Measurements from ENCODE around the gene SETD3. TPM values are rescaled to one million over a fixed set of nuclear protein-coding genes. Genes with fewer than 3 reads are reported as not detected.
"Not testable (repeated sequence)": the region's sequence is repeated elsewhere in the genome, so short reads cannot be mapped to it uniquely, and the experiment has no call there.

SETD3 gene
- total RNA-seq, 1 experiment from 2014 or later, result 36.6 TPM

GRCh38 chr14:99363051-99363450, 117.6 kb downstream of the SETD3 start:
- DNase-seq (ENCODE audit: low read depth), result no peak

DNA sequence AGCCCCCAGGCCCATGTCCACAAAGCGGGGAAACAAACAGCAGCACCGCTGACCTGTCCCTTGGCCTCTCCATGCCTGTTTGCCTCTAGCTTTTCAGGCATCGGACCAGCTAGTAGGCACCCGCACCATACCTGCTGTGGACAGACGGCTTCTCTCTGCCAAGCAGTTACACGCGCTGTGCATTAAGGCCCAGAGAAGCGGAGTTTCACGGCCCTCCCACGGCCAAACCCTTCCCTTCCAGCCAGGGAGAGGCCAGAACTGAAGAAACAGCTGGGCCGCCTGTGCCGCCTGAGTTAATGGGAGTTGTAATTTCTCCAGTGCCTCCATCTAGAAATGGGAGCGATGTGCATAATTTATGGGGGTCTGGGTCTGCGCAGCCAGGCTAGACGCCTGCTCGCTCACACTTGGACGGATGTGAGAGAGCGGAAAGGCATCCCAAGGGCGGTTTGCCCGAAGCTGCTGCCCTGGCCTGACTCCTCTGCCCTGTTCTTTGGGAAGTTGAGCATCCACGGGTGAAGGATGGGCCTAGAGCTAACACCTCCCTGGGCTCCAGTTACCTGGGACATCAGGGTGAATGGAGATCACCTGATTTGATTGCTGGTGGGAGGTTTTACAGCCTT, 119.0 kb downstream of the SETD3 start:
- DNase-seq (ENCODE audit: low read depth), result no peak

- peak; percentile 78 for DNase-seq (ENCODE audit: low read depth)
Observed at GRCh38 chr14:99360774-99361595, 119.7 kb downstream of the SETD3 start.

- no peak for DNase-seq (ENCODE audit: low read depth)
Observed at GRCh38 chr14:99359906-99360305, 120.8 kb downstream of the SETD3 start.

GRCh38 chr14:99357916-99358390, 122.7 kb downstream of the SETD3 start:
- DNase-seq (ENCODE audit: low read depth), result no peak

- DNase-seq (ENCODE audit: low read depth), result no peak
Observed at GRCh38 chr14:99357151-99357915, 123.3 kb downstream of the SETD3 start.

DNA sequence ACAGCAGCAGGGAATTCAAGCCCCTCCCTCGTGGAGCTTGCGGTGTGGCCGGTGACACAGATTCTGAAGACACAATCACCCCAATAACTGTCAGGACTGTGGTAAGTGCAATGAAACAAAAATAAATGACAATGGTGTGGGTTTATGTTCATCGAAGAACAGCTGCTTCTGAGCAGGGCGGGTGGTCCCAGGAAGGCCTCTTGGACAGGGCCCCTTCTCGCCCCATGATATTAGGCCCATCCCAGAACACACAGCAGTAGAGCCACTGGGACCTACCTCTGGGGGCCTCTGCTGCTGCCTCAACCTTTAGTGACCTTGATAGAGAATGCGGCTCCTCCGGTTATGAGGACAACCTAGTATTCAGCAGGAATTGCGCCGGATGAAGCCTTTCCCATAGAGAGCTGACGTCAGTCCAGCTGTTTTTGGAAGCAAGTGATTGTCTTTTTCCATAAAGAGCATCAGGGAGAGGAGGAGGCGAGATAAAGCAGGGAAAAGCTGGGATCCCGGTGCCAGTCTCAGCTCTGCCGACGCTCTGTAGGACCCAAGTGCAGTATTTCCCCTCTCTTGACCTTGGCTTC, 124.5 kb downstream of the SETD3 start:
- no peak for DNase-seq (ENCODE audit: low read depth)

GRCh38 chr14:99354166-99354875, 126.3 kb downstream of the SETD3 start:
- DNase-seq (ENCODE audit: low read depth), result no peak

DNA sequence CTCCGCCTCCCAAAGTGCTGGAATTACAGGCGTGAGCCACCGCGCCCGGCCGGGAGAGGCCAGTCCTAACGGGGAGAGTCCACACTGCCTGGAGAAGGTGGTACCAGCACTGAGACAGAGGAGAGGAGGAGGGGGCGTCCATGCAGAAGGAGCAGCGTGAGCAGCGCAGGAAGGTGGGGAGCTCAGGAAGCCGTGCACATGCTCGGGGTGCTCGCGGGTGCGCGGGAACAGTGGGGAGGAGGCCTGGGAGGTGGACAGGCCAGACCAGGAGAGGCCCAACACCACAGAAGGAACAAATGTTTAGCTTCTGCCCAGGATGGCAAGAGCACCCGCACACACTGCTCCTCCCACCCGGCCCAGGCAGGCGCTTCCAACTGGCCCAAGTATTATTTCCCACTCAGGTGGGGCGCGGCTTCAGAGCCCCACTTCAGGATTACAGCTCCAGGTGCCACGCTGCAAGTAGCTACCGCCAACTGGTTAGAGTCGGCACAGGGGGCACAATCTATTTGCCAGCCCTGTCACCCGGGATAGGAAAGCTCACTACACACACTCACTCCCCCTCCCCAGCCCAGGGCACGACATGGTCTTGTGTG, 127.9 kb downstream of the SETD3 start:
- no peak for DNase-seq (ENCODE audit: low read depth)

- DNase-seq (ENCODE audit: low read depth), result no peak
Observed at GRCh38 chr14:99351166-99352007, 129.3 kb downstream of the SETD3 start.

GRCh38 chr14:99350751-99351150, 129.9 kb downstream of the SETD3 start:
- DNase-seq (ENCODE audit: low read depth), result no peak

DNA sequence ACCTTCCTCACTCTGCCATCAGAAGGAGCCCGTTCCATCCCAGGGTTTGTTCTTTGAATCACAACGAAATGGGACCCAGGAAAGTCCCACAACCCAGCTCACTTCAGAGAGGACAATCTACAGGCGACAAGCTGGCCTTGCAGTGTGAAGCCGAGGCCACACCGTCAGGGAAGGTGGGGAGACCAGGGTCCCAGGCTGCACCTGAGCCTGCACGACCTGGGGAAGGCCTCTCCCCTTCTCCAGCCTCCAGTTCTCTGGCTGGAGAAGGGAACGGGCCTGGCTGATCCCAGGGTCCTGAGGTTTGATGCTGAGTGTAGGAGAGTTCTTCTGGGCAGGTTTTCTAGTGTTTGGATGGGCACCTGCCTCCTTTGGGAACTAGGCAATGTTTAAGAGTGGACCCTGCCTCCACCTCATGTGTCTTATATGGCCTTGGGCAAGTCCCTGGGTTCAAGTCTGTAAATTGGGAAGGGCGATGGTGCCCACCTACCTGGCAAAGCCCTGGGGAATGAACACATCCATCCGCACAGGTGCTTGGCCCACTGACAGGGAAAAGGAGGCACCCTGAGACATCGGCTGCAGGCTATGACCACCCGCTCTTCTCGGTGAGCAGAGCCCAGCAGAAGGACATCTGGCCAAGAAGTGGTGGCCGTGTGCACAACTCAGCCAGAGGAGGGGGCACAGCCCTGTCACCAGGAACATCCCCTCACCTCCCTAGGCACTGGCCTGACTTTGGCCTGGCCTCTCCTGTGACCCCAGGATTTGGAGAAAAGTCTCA, 130.8 kb downstream of the SETD3 start:
- DNase-seq (ENCODE audit: low read depth), result no peak

GRCh38 chr14:99348816-99349614, 131.6 kb downstream of the SETD3 start:
- no peak for DNase-seq (ENCODE audit: low read depth)

- not testable (repeated sequence) for DNase-seq (ENCODE audit: low read depth)
Observed at GRCh38 chr14:99348231-99348630, 132.4 kb downstream of the SETD3 start.

Data from HT1080 (cell line).